ENCODE results near the gene WNT1. TPM values are rescaled to one million over a fixed set of nuclear protein-coding genes. Genes with fewer than 3 reads are reported as not detected.

WNT1 gene
- total and polyA plus RNA-seq, 10 of the 15 experiments (the other 5 are each of a cell fraction or from before 2014, with no cell fraction given) = not detected

GRCh38 chr12:49025463-49025862 lies 47.3 kb downstream of the WNT1 start:
- BruUV-seq (replicated peaks) = no TSS peak
- ChIA-PET POLR2A (no interaction called here), CTCF (interaction anchor here (0.8 to 1.1 kb wide), 2 partner anchors 18 to 37 kb away, joined by 3 read pairs; no protein-coding TSS in a partner anchor), SMC1A (ENCODE audit: uncharacterized antibody, unreplicated experiment) (no interaction called here), RAD21 (ENCODE audit: unreplicated experiment) (interaction anchor here (1.6 kb wide), 1 partner anchor 29 kb away, joined by 4 read pairs; no protein-coding TSS in a partner anchor)
- H4K20me1 ChIP-seq (ENCODE audit: control insufficient read depth, insufficient read depth) = no peaks in the 10 kb centered on the region
- 86% methylated on average over 4 of the region's 4 CpGs for WGBS (ENCODE audit: insufficient coverage, insufficient replicate concordance, low lambda C conversion rate, missing lambda C conversion rate)
- no peaks in the 10 kb centered on the region for H3K27me3 ChIP-seq (replicated peaks in 1 of 2; ENCODE audit: control insufficient read depth in 2 of 2, insufficient read depth in 2 of 2, low read length in 1 of 2)
- DNase-seq (ENCODE audit: low read depth, low spot score) = no peak
- H3K79me2 ChIP-seq (ENCODE audit: control insufficient read depth, insufficient read depth, low read length) = no peaks in the 10 kb centered on the region
- H3K9ac ChIP-seq (ENCODE audit: control insufficient read depth, insufficient read depth, low read length) = no peak overlapping the region
- no peak overlapping the region for H3K27ac ChIP-seq (ENCODE audit: control insufficient read depth, insufficient read depth)
- H3K4me3 ChIP-seq = no peak overlapping the region
- H3K9me3 ChIP-seq (replicated peaks; ENCODE audit: control insufficient read depth, insufficient read depth, low read length) = no peaks in the 10 kb centered on the region
- H3K4me1 ChIP-seq (ENCODE audit: control insufficient read depth, insufficient read depth, low read length) = no peaks in the 10 kb centered on the region
- no peak for TF ChIP-seq ATF2 (IDR thresholded peaks at IDR 0.05; ENCODE audit: low read length)
- peaks cover 23 to 24% of the 10 kb centered on the region in 2 experiments for H3K36me3 ChIP-seq (ENCODE audit: control insufficient read depth in 2 of 2, insufficient read depth in 2 of 2, low read length in 1 of 2)
- no peak overlapping the region for H2AFZ ChIP-seq (ENCODE audit: control insufficient read depth, low read depth, low read length)
- no peak for ATAC-seq
- in situ Hi-C loops (cut with MboI) = no loop called here
- no peak for FAIRE-seq
- intact Hi-C loops (cut with micrococcal nuclease; ENCODE audit: unreplicated experiment) = no loop called here
- no peak overlapping the region for H3K4me2 ChIP-seq (ENCODE audit: control insufficient read depth, insufficient read depth)

DNA sequence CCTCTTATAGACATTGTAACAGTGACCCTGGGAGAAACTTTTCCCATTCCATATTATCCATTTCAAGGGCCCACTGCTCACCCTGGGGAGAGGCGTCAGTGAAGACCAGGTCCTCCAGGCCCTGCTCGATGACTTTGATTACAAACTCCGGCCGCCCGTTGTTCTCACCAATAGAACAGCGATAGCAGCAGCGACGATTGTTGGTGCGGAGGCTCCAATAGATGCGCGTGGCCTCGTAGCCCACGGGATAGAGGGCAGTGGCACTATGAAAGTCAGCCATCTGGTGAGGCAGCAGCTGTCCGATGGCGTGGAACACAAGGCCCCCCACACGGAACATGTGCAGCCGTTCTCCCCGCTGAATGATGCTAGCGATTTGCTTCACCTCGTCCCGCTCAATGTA lies 48.0 kb downstream of the WNT1 start:
- Histone ChIP-seq H3K27me3 (replicated peaks in 1 of 2; ENCODE audit: control insufficient read depth in 2 of 2, insufficient read depth in 2 of 2, low read length in 1 of 2) (no peaks in the 10 kb centered on the region), H4K20me1 (ENCODE audit: control insufficient read depth, insufficient read depth) (no peaks in the 10 kb centered on the region), H3K36me3 (ENCODE audit: control insufficient read depth in 2 of 2, insufficient read depth in 2 of 2, low read length in 1 of 2) (peaks cover 19 to 26% of the 10 kb centered on the region in 2 experiments), H3K9me3 (replicated peaks; ENCODE audit: control insufficient read depth, insufficient read depth, low read length) (no peaks in the 10 kb centered on the region), H3K4me1 (ENCODE audit: control insufficient read depth, insufficient read depth, low read length) (no peaks in the 10 kb centered on the region), H3K27ac (ENCODE audit: control insufficient read depth, insufficient read depth) (no peak overlapping the region), H3K4me2 (ENCODE audit: control insufficient read depth, insufficient read depth) (no peak overlapping the region), H2AFZ (ENCODE audit: control insufficient read depth, low read depth, low read length) (no peak overlapping the region), H3K79me2 (ENCODE audit: control insufficient read depth, insufficient read depth, low read length) (no peaks in the 10 kb centered on the region), H3K4me3 (no peak overlapping the region), H3K9ac (ENCODE audit: control insufficient read depth, insufficient read depth, low read length) (no peak overlapping the region)
- DNase-seq (ENCODE audit: low read depth, low spot score) = no peak
- ChIA-PET SMC1A (ENCODE audit: uncharacterized antibody, unreplicated experiment) (no interaction called here), RAD21 (ENCODE audit: unreplicated experiment) (no interaction called here), CTCF (interaction anchor here (0.8 to 1.1 kb wide), 2 partner anchors 17 to 37 kb away, joined by 3 read pairs; no protein-coding TSS in a partner anchor), POLR2A (no interaction called here)
- no TSS peak for BruUV-seq (replicated peaks)
- no peak for FAIRE-seq
- TF ChIP-seq NFYB (IDR thresholded peaks at IDR 0.05; ENCODE audit: insufficient read depth, low read depth, low read length) (no peak), POLR2A (IDR thresholded peaks at IDR 0.05; ENCODE audit: low read depth, low read length) (0 out of 2 replicates have a peak, but pooled peaks have one; percentile 26), WRNIP1 (IDR thresholded peaks at IDR 0.05; ENCODE audit: borderline replicate concordance, low read depth, low read length) (no peak)
- in situ Hi-C loops (cut with MboI) = no loop called here
- ATAC-seq = no peak
- 95% methylated on average over 21 of the region's 21 CpGs for WGBS (ENCODE audit: insufficient coverage, insufficient replicate concordance, low lambda C conversion rate, missing lambda C conversion rate)
- intact Hi-C loops (cut with micrococcal nuclease; ENCODE audit: unreplicated experiment) = no loop called here

Measured in GM12878 (cell line).